ENCODE results near the gene SGF29.
A peak's percentile ranks its signal among the peaks of the same experiment; 100 is the strongest.
"Not testable (repeated sequence)": the region's sequence is repeated elsewhere in the genome, so short reads cannot be mapped to it uniquely, and the experiment has no call there.

Gene SGF29

DNA sequence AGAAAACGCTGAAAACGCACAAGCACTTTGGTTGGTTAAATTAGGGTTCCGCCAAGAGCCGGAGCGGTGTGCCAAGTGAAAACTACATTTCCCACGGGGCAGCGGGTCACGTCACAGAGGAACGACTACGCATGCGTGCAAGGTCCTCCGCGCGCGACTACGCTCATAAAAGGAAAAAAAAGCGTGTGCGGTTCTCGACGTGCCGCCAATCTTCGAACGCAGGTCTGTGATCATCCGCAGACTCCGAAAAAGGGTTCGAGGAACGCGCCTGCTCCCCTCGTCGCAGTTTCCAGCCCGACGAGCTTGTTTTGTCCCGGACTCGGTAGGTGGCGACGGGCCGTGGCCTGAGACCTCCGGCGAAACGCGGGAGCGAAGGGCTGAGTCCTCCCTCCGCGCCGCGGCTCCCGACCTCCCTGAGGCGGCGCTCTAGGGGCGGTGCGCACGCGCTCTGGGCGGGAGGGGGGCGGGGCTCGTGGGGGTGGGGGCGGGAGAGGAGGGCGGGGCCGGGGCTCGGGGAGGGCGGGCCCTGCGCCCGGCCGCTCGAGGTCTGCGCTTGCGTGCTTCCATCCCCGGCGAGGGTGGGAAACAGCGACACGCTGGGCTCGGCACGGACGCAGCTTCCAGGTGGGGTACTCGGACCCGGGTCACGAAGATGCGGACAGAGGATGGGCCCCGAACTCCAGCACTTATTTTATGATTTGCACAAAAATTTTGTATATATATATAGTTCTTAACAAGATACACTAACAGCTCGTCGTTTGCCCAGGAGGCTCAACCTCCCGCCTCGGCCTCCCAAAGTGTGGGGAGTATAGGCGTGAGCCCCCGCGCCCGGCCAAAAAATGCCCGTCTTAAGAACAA, at the start of gene SGF29:
TSS of gene SGF29 (plus strand) at position 145 of the 858 bp plus-strand sequence. CDS start 27,150 bp downstream, outside the sequence.
- DNase-seq (ENCODE audit: low read depth in 2 of 2) = peak; percentile 85 to 88

DNA sequence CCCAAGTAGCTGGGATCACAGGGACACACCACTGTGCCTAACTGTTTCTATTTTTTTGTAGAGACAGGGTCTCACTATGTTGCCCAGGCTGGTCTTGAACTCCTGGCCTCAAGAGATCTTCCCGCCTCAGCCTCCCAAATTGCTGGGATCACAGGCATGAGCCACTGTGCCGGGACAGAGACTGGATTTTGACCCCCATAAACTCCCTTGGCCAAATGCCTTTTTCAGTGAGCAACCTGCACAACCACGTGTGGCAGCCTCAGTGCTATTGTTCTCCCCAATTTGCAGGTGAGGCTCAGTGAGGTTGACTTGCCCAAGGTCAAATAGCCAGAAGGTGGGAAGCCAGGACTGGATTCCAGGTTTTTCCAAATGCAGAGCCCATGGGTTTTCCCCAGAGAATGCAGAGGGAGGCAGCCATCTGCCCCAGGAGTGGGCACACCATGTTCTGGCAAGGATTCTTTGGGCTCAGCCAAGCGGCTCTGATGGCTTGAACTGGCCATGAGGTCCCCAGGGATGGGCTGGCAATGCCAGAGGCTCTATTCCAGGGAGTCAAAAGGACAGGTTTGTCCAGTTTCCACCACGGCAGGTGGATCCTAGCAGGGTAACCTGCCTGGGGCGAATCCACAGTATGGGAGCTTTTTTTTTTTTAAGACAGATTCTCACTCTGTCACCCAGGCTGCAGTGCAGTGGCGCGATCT, 48.9 kb upstream of the SGF29 start:
- no peak for DNase-seq (ENCODE audit: low read depth in 2 of 2)

DNA sequence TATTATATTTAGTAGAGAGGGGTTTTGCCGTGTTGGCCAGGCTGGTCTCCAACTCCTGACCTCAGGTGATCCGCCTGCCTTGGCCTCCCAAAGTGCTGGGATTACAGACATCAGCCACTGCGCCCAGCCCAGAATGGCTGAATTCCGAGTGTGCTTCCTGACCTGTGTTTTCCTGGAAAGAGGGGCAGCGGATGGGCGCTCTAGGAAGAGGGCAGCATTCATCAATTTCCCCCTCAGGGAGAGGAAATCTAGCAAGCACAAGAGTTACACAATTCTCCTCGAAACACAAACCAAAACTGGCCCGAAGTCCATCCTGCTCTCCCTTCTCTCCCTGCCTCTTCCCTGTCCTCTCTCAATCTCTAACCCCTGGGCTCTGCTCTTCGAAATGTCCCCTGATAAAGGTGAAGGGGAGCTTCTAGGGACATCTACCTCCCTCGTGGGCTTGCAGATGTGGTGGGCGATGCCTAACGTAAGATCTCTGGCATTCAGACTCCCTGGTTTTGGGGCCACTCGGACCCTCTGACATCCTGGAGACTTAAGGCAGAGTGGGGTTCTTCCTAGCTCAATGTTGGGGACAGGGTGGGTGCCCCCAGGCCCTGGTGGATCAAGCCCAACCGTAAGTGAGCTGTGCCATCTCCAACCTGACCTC, 48.1 kb upstream of the SGF29 start:
- no peak for DNase-seq (ENCODE audit: low read depth in 2 of 2)

DNA sequence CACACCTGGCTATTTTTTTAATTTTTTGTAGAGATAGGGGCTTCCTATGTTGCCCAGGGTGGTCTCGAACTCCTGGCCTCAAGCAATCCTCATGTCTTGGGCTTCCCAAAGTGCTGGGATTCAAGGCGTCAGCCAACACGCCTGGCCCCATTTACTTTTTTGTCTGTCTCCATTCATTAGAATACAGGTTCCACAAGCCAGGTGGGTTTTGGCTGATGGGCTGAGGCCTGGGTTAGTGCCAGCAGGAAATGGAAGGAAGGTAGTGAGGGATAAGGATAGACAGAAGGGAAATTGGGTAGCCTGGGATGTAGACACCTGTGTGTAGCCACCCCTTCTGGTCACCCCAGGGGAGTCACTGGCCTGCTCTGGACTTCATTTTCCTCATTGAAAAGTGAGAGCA, 42.7 kb upstream of the SGF29 start:
- no peak for DNase-seq (ENCODE audit: low read depth in 2 of 2)

DNA sequence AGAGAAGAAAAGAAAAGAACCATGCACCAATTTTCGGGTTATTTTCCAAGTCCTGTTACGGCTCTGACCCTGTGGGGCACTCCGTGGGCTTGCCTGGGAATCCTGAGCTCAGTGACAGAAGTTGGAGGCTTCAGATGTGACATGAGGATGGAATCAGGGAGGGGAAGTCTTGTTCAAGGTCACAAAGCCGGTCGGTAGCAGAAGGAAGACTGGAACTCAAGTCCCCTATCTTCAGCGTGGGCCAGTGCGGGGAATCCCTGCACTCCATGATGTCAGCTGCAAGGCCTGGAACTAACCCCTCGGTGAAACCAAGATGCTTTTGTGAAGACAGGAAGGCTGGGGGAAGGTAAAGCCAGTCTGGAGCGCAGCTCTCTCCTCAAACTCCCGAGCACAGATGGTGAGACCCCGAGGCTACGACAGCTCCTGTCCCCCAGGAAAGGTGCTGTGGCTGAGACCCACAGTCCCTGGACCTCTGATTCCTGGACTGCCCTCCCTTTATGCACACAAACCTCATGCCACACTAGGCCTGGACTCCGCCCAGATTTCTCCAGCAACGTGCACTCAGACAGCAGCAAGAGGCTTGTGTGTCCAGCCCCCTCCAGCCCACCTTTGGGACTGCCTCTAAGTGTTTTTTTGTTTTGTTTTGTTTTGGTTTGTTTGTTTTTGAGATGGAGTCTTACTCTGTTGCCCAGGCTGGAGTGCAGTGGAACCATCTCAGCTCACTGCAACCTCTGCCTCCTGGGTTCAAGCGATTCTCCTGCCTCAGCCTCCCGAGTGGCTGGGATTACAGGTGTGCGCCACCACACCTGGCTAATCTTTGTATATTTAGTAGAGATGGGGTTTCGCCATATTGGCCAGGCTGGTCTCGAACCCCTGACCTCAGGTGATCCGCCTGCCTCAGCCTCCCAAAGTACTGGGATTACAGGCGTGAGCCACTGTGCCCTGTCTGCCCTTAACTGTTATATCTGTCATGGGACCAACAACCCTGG, 41.6 kb upstream of the SGF29 start:
- DNase-seq (ENCODE audit: low read depth in 2 of 2) = no peak

DNA sequence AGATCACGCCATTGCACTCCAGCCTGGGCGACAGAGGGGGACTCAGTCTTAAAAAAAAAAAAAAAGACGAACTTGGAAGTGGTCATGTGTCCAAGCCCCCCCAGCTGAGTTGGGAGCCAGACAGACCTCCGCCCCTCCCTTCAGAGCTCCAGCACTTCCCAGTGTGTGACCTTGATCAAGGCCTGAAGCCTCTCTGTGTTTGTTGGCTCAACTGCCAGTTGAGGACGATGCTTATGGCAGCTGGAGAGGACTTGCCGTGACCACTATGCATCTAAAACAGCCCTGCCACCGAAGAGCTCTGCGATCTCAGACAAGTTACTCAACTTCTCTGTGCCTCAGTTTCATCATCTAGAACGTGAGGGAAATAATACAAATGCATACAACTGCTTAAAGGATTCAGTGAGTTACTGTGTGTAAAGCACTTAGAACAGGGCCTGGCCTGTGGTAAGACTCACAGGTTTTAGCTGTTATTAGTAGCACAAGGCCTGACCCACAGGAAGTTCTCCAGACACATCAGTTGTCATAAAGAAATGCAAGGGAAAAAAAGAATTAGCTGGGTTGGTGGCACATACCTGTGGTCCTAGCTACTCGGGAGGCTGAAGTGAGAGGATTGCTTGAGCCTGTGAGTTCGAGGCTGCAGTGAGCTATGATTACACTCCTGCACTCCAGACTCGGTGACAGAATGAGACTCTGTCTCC, 40.1 kb upstream of the SGF29 start:
- DNase-seq (ENCODE audit: low read depth in 2 of 2) = no peak

DNA sequence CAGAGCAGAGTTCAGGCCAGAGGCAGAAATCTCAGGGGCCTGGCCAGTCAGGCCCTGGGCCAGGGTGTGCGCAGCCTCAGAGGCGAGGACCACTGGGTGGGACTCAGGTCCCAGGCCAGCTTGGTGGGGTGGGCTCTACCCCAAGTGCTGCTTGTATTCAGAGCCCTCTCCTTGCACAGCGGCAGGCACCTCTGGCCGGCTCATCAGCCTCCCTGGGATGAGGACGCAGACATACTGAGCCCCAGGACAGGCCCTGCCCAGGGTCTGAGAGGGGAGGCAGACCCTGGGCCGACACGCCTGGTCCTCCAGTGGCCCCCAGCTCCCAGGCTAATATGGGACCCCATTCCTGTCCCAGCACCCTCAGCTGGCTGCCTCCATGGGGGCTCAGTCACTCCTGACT, 39.5 kb upstream of the SGF29 start:
- DNase-seq (ENCODE audit: low read depth in 2 of 2) = no peak

DNA sequence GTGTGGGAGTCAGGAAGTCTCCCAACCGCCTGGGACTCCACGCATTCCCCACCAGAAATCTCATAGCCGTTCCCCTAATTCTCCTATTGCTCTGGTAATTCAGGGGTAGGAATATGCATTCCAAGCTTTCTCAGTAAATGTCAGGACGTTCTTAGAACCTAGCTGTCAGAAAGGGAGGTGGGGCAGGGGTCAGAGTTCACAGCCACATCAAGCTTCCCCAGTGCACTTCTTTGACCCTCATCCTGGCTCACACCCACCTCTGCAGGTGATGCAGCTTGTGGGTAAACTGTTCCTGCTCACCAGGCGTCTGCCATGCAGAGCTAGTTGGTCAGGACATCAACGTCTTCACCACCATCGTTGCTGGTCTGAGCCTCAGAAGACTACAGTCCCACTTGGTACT, 33.0 kb upstream of the SGF29 start:
- DNase-seq (ENCODE audit: low read depth in 2 of 2) = no peak

DNA sequence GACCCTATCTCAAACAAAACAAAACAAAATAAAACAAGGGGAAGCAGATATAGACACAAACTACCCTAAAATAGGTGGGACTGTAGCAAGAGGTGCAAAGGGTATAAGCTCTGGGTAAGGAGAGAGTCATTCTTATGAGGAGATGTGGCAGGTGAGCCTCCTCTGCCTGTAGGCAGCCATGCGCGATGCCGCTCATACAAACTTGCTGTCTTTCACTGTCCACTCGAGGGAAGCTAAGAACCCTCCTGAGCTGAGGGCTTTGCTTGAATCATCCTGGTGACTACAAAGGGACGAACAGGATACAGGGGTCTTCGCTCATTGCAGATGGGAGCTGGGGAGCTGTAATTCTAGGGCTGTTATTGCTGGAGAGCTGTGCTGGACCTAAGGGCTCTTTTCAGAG, 32.3 kb upstream of the SGF29 start:
- no peak for DNase-seq (ENCODE audit: low read depth in 2 of 2)

DNA sequence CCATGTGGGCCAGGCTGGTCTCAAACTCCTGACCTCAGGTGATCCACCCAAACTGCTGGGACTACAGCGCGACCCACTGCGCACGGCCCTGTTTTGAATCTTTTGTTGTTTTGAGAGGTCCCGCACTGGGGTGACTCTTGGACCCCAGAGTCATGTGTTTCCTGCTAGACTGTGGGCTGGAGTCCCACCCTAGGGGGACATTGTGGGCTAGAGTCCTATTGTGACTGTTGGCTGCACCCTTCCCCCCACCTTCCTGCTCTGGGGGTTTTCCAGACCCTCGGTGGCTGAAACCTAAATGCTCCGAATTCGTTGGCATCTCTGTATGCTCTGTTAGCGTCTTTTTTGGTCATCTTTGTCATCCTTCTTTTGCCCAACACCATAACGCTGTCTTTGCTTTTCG, 30.9 kb upstream of the SGF29 start:
- DNase-seq (ENCODE audit: low read depth in 2 of 2) = no peak

DNA sequence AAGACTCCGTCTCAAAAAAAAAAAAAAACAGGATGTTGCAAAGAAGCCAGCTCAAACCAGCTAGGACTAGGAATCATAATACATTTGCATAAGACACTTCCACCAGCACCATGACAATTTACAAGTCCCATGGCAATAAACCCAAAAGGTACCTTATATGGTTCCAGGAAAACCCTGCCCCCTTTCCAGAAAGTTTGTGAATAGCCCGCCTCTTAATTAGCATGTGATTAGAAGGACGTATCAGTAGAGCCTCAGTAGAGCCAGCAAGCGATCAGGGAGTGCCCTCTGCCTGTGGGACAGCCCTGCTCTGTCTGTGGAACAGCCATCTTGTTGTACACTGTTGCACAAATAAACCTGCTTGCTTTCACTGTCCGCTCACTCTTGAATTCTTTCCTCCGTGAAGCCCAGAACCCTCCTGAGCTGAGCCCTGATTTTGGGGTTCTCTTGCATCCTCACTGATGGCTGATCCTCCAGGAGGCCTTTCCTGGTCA, 29.0 kb upstream of the SGF29 start:
- DNase-seq (ENCODE audit: low read depth in 2 of 2) = no peak

DNA sequence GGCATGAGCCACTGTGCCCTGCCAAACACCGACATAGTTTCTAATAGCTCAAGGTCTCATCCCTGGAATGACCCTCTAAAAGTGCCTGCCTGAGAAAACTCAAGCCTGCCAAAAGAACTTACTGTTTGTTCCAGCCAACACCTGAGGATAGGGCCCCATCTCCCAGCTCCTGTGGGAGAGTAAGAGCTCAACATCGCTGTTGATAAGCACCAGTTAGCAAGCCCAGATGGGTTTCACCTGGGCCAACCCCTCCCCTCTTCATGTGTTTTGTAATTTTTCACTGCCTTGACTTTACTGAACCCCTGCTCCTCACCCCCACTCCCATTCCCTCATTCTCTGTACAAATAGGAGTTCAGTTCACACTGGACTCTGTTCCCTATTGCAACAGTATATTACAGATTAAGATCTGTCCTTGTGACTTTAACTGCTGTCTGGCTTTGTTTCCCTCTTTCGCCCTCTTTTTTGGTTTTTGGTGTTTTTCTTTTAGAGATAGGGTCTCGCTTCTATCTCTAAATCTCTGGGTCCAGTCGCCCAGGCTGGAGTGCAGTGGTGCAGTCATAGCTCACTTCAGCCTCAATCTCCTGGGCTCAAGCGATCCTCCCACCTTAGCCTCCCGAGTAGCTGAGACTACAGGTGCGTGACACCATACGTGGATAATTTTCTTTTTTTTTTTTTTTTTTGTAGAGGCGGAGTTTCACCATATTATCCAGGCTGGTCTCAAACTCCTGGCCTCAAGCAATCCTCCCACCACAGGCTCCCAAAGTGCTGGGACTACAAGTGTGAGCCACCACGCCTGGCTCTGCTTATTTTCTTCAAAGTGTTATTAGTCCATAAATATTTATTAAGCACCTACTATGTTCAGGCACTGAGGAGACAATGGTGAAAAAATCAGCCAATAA, 27.3 kb upstream of the SGF29 start:
- no peak for DNase-seq (ENCODE audit: low read depth in 2 of 2)

DNA sequence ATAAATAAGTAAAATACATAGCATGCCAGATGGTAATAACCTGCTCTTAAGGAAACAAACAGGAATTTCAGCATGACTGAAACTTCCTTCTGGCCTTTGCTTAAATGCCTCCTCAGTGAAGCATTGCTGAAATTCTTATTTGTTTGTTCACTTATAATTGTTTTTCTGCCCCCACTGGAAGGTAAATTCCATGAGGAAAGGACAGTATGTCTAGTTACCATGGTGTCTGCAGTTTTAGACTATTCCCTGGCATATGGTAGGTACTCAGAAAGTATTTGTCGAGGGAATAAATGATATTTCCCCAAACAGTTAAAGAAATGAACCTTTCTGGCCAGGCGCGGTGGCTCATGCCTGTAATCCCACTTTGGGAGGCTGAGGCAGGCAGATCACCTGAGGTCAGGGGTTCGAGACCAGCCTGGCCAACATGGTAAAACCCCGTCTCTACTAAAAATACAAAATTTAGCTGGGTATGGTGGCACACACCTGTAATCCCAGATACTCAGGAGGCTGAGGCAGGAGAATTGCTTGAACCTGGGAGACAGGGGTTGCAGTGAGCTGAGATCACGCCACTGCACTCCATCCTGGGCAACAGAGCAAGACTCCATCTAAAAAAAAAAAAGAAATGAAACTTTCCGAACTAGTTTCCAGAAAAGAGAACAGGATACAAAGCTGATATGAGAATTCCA, 26.5 kb upstream of the SGF29 start:
- not testable (repeated sequence) for DNase-seq (ENCODE audit: low read depth in 2 of 2)

DNA sequence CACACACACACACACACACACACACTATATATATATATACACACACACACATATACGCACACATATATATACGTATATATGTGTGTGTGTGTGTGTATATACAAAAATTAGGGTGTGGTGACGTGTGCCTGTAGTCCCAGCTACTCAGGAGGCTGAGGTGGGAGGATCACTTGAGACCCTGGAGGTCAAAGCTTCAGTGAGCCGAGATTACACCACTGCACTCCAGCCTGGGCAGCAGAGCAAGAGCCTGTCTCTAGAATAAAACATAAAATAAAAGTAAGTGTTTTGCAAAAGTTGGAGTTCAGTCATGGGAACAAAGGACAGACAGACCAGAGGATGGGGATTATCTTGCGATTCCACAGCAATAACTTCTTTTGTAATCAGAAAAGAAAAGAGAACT, 25.7 kb upstream of the SGF29 start:
- DNase-seq (ENCODE audit: low read depth in 2 of 2) = no peak

DNA sequence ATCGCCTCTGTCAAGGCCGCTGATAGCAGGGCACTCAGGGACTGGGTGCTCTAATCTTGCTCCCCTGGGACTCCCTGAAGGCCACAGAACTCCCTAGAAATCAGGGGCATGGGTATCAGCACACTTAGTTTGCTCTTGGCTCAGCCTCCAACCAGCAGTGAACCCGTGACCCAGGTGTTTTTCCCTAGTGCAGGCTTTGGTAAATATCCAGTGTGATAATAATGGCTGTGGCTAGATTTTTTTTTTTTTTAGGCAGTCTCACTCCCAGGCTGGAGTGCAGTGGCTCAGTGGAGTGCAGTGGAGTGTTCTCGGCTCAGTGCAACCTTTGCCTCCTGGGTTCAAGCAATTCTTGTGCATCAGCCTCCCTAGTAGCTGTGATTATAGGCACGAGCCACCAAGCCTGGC, 25.3 kb upstream of the SGF29 start:
- no peak for DNase-seq (ENCODE audit: low read depth in 2 of 2)

DNA sequence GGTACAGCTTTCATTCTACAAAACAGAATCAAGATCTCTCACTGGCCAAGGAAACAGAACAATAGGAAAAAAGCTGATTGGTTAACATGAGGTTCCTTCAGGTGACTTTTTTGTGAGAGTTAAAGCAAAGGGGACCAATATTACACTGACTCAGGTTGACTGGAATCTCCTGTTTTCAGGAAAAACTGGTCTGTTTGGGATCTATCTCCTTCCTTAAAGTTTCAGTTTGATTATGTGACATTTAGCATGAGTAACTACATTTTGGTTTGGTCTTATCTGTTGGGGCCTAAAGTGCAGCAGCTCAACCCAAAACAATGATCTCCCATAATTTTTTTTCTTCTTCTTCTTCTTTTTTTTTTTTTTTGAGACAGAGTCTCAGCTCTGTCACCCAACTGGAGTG, 24.6 kb upstream of the SGF29 start:
- no peak for DNase-seq (ENCODE audit: low read depth in 2 of 2)

DNA sequence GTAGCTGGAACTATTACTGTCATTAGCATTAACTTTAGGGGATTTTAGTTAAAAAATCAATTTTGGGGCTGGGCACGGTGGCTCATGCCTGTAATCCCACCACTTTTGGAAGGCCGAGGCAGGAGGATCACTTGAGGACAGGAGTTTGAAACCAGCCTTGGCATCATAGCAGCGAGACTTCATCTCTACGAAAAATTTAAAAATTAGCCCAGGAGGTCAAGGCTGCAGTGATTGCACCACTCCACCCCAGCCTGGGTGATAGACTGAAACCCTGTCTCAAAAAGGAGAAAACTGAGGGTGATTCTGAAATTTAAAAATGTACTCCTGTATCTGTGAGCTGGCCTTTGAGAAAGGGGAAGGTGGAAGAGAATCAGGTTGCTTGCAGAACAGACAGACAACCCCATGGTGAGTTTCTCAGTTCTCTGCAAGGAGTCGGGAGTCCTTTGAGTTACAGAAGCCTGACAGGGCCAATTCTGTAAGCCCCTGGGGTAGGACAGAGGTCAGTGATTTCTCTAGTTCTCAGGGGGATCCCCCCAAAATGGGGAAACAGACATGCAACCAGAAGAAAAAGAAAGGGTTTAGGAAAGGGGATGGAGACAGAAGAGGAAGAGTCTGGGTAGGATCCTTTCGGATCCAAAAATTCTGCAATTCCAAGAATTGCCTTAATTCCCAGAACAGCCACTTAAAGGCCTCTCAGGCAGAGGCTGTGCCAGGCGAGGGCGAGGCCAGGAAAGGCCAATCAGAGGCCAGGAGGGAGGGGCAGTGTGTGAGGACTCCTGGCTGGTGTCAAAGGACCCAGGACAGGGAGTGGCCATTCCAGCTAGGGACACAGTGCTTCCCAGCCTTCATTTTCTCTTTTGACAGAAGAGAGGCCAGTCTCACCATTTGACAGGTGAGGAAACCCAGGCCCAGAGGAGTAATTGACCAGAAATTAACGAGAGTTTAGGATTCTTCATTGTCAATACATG, 21.7 kb upstream of the SGF29 start:
- DNase-seq (ENCODE audit: low read depth in 2 of 2) = no peak
